ENCODE results near the gene CTIF.

GRCh38 chr18:48742304-48742703, 203.5 kb downstream of the CTIF start:
- TF ChIP-seq REST (IDR thresholded peaks at IDR 0.05; ENCODE audit: low read depth) (no peak), RAD21 (IDR thresholded peaks at IDR 0.05; ENCODE audit: low read depth) (no peak), EP300 (IDR thresholded peaks at IDR 0.05; ENCODE audit: borderline replicate concordance) (no peak)
